ENCODE data around the gene BAZ1B.

- TF ChIP-seq POLR2A (IDR thresholded peaks at IDR 0.05) (no peak), CTCF (IDR thresholded peaks at IDR 0.05) (no peak)
Measured at GRCh38 chr7:73555411-73555982, 33.4 kb upstream of the BAZ1B start.

All from esophagus squamous epithelium (tissue), 4 donors.